GM12878 (cell line): ENCODE measurements around the gene UXS1. TPM values are rescaled to one million over a fixed set of nuclear protein-coding genes. Genes with fewer than 3 reads are reported as not detected.

ENCODE experiments used
- ATAC-seq: fragments of 200-7000 bp; cut with Tn5 transposase; 3 replicates; pipeline ENCODE4 v1.9.1; 2020; ENCODE audit warnings: mild to moderate bottlenecking, moderate library complexity
- BruUV-seq: library from RNA; stranded (reverse); fragments of 400-500 nt; replicated peaks from 2 replicates; lab custom pipeline; 2021; lab: Mats Ljungman, UMichigan
- CTCF ChIA-PET: fragments of 300-600 bp; sonication (Branson Sonifier 250); formaldehyde crosslinking; extraction: SDS; loops from one replicate; lab custom pipeline; 2021; ENCODE audit warnings: inconsistent platforms; lab: Yijun Ruan, JAX
- POLR2A ChIA-PET: fragments of 350-600 bp; formaldehyde crosslinking; extraction: SDS; loops from one replicate; lab custom pipeline; 2021; ENCODE audit warnings: inconsistent platforms; lab: Charles Lee
- RAD21 ChIA-PET: fragments of 300-600 bp; sonication (Branson Sonifier 250); formaldehyde crosslinking; loops from one replicate; lab custom pipeline; 2023; ENCODE audit warnings: antibody characterized with exemption; ENCODE audit not compliant: unreplicated experiment; lab: Charles Lee
- SMC1A ChIA-PET: fragments of 300-600 bp; sonication (Branson Sonifier 250); formaldehyde crosslinking; loops from one replicate; lab custom pipeline; 2023; ENCODE audit not compliant: unreplicated experiment, uncharacterized antibody; lab: Charles Lee
- DNase-seq: peaks from one replicate; pipeline ENCODE4 v3.0.0-alpha.2; 2011; ENCODE audit warnings: low read depth, low spot score
- FAIRE-seq: peaks from 3 replicates; lab custom pipeline; 2011; peaks lifted over from hg19 to GRCh38; lab: Jason Lieb, UNC
- H2AFZ ChIP-seq: 2 replicates; pipeline ENCODE4 v1.6.0; 2011; ENCODE audit warnings: low read depth, low read length, control low read depth; ENCODE audit not compliant: control insufficient read depth
- H3K27ac ChIP-seq: 2 replicates; pipeline ENCODE4 v1.5.1; 2011; ENCODE audit warnings: control low read depth; ENCODE audit not compliant: control insufficient read depth, insufficient read depth
- H3K27me3 ChIP-seq, 2 experiments: replicated peaks in 1 of 2; 2 replicates each; pipeline versions ENCODE4 v1.6.0 to v1.6.1; 2011; ENCODE audit warnings: low read length in 1 of 2; ENCODE audit not compliant: control insufficient read depth in 2 of 2, insufficient read depth in 2 of 2
- H3K36me3 ChIP-seq, 2 experiments: 2 replicates each; pipeline ENCODE4 v1.5.1; 2011; ENCODE audit warnings: low read length in 1 of 2; ENCODE audit not compliant: control insufficient read depth in 2 of 2, insufficient read depth in 2 of 2
- H3K4me1 ChIP-seq: 2 replicates; pipeline ENCODE4 v1.6.1; 2011; ENCODE audit warnings: mild to moderate bottlenecking, low read length, moderate library complexity, mixed read lengths; ENCODE audit not compliant: control insufficient read depth, insufficient read depth
- H3K4me2 ChIP-seq: 2 replicates; pipeline ENCODE4 v1.6.0; 2011; ENCODE audit warnings: control low read depth; ENCODE audit not compliant: control insufficient read depth, insufficient read depth
- H3K4me3 ChIP-seq: fragments of 200-600 bp; sonication (generic); 2 replicates; pipeline ENCODE4 v1.5.1; 2016
- H3K79me2 ChIP-seq: 2 replicates; pipeline ENCODE4 v1.6.0; 2011; ENCODE audit warnings: low read length; ENCODE audit not compliant: control insufficient read depth, insufficient read depth
- H3K9ac ChIP-seq: 2 replicates; pipeline ENCODE4 v1.8.0; 2011; ENCODE audit warnings: low read length, control low read depth, mixed read lengths; ENCODE audit not compliant: control insufficient read depth, insufficient read depth
- H3K9me3 ChIP-seq: replicated peaks from 3 replicates; pipeline ENCODE4 v1.5.1; 2011; ENCODE audit warnings: mild to moderate bottlenecking, low read length; ENCODE audit not compliant: control insufficient read depth, insufficient read depth
- H4K20me1 ChIP-seq: 2 replicates; pipeline ENCODE4 v1.6.0; 2011; ENCODE audit not compliant: control insufficient read depth, insufficient read depth
- CBX3 ChIP-seq: fragments of 200-600 bp; sonication (generic); IDR thresholded peaks from 2 replicates; pipeline ENCODE4 v1.6.1; 2016; ENCODE audit warnings: low read depth, borderline replicate concordance
- NFIC ChIP-seq: IDR thresholded peaks from 2 replicates; pipeline ENCODE4 v1.6.1; 2012; ENCODE audit warnings: low read depth, mild to moderate bottlenecking, inconsistent platforms, low read length, moderate library complexity
- NRF1 ChIP-seq: conservative IDR thresholded peaks from 2 replicates; pipeline ENCODE4 v1.6.1; 2011; ENCODE audit warnings: mild to moderate bottlenecking, low read depth, low read length, improper control_type of control experiment
- RUNX3 ChIP-seq: IDR thresholded peaks from 2 replicates; pipeline ENCODE4 v1.6.1; 2012; ENCODE audit warnings: low read length, inconsistent platforms
- SIN3A ChIP-seq: IDR thresholded peaks from 2 replicates; pipeline ENCODE4 v1.6.1; 2012; ENCODE audit warnings: low read depth, low read length, improper control_type of control experiment
- ZBED1 ChIP-seq: IDR thresholded peaks from 2 replicates; pipeline ENCODE4 v1.6.1; 2016; ENCODE audit warnings: borderline replicate concordance
- WGBS: methylation state at CpG from one replicate; pipeline ENCODE4 v1.1.6; 2016; ENCODE audit warnings: low lambda C conversion rate; ENCODE audit not compliant: insufficient replicate concordance, insufficient coverage; ENCODE audit errors: missing lambda C conversion rate; 5-methylcytosine and 5-hydroxymethylcytosine counted together
- in situ Hi-C: fragments of 300-500 bp; cut with MboI; formaldehyde crosslinking; loops from 9 replicates; pipeline ENCODE4 v1.14.3; 2018; ENCODE audit warnings: mixed read lengths
- intact Hi-C: fragments of 100-400 bp; cut with micrococcal nuclease; formaldehyde crosslinking; loops from one replicate; pipeline ENCODE4 v1.14.2; 2022; ENCODE audit not compliant: unreplicated experiment
- polyA plus RNA-seq, 11 experiments: library from polyadenylated mRNA; depleted of rRNA in 4 of 11; unstranded in 6 of 11; stranded (reverse) in 5 of 11; fragments of >200 nt; fragmentation: Nextera tagmentation in 4 of 11; fragmentation: Illumina TruSeq in 1 of 11; extraction: Ambion mirVana in 4 of 11; extraction: Trizol in 1 of 11; gene quantifications; 1 replicate in 1 of 11; 2 replicates in 10 of 11; pipeline versions ENCODE4 v1.2.1 to v1.2.3, GENCODE V29; 2011 to 2016; ENCODE audit warnings: inconsistent platforms in 2 of 11, missing spikeins in 2 of 11, low read depth in 1 of 11
- total RNA-seq, 4 experiments: library from RNA; depleted of rRNA in 3 of 4; stranded (reverse); fragments of >200 nt in 3 of 4; fragmentation: Illumina TruSeq in 1 of 4; extraction: Trizol in 1 of 4; gene quantifications; 2 replicates each; pipeline versions ENCODE4 v1.2.1 to v1.2.3, GENCODE V29; 2013 to 2021

Gene UXS1
- total and polyA plus RNA-seq, 10 of the 15 experiments (the other 5 are each of a cell fraction or from before 2014, with no cell fraction given), result 6.0 to 25.4 (median 24.0) TPM

GRCh38 chr2:106140113-106140512 is 54.0 kb downstream of the UXS1 start:
- DNase-seq, result no peak
- Histone ChIP-seq H3K4me2 (no peak overlapping the region), H2AFZ (no peak overlapping the region), H3K36me3 (peaks cover 5 to 6% of the 10 kb centered on the region in 2 experiments; a peak in 3 of 4 replicates), H4K20me1 (no peaks in the 10 kb centered on the region), H3K27ac (peak overlapping the region; percentile 59), H3K4me3 (no peak overlapping the region), H3K9me3 (no peaks in the 10 kb centered on the region), H3K79me2 (no peaks in the 10 kb centered on the region; the same call in 1 of the 2 replicates), H3K27me3 (no peaks in the 10 kb centered on the region), H3K4me1 (peaks cover 21% of the 10 kb centered on the region), H3K9ac (no peak overlapping the region)
- no TSS peak for BruUV-seq
- POLR2A ChIA-PET, result no interaction called here
- RAD21 ChIA-PET, result no interaction called here
- no peak for TF ChIP-seq SIN3A
- in situ Hi-C loops, result no loop called here
- FAIRE-seq, result no peak
- intact Hi-C loops, result no loop called here
- SMC1A ChIA-PET, result no interaction called here
- no peak for ATAC-seq
- WGBS, result 97% methylated on average over 6 of the region's 6 CpGs
- CTCF ChIA-PET, result interaction anchor here (0.6 to 0.8 kb wide), 2 partner anchors 8 to 110 kb away, joined by 3 to 4 read pairs; no protein-coding TSS in a partner anchor

- DNase-seq (no peak), FAIRE-seq (no peak), ATAC-seq (no peak)
- Histone ChIP-seq H3K4me2 (peak overlapping the region; percentile 69), H3K4me3 (no peak overlapping the region), H3K79me2 (no peaks in the 10 kb centered on the region; the same call in 1 of the 2 replicates), H3K9me3 (no peaks in the 10 kb centered on the region), H3K27ac (peak overlapping the region; percentile 59), H2AFZ (peak overlapping the region; percentile 13), H3K36me3 (peaks cover 5 to 6% of the 10 kb centered on the region in 2 experiments; a peak in 3 of 4 replicates), H3K27me3 (no peaks in the 10 kb centered on the region), H3K9ac (peak overlapping the region; percentile 20; the same call in 1 of the 2 replicates), H4K20me1 (no peaks in the 10 kb centered on the region), H3K4me1 (peaks cover 19% of the 10 kb centered on the region)
- ChIA-PET POLR2A (no interaction called here), CTCF (no interaction called here), SMC1A (interaction anchor here (1.2 kb wide), 1 partner anchor 8 kb away, joined by 3 read pairs; no protein-coding TSS in a partner anchor), RAD21 (no interaction called here)
- in situ Hi-C loops (no loop called here), intact Hi-C loops (no loop called here)
- 55% methylated on average over 10 of the region's 10 CpGs for WGBS
- TF ChIP-seq NRF1, result no peak
- peak; percentile 22; the same call in 1 of the 2 replicates for TF ChIP-seq ZBED1
- TF ChIP-seq RUNX3, result peak; percentile 53; the same call in 1 of the 2 replicates
- TF ChIP-seq NFIC, result peak; percentile 18; the same call in 1 of the 2 replicates
- TF ChIP-seq CBX3, result no peak
- BruUV-seq, result no TSS peak
Measured at GRCh38 chr2:106139238-106139935, 54.7 kb downstream of the UXS1 start.
